CD4-positive, alpha-beta T cell treated with Interleukin-1 beta for 1 hour (primary cell): ENCODE data around the gene MYG1.
"Not testable (repeated sequence)": the region's sequence is repeated elsewhere in the genome, so short reads cannot be mapped to it uniquely, and the experiment has no call there.

Experiments used
- DNase-seq, 2 donors: peaks; one replicate each; pipeline ENCODE4 v3.0.0-alpha.2; 2020 to 2022

MYG1 gene

GRCh38 chr12:53328043-53328435 is 28.5 kb downstream of the MYG1 start:
- DNase-seq = no peak

- DNase-seq = no peak
Observed at GRCh38 chr12:53330671-53331070, 31.2 kb downstream of the MYG1 start.

GRCh38 chr12:53332339-53332738 is 32.8 kb downstream of the MYG1 start:
- DNase-seq = not testable (repeated sequence)

- no peak for DNase-seq
Observed at GRCh38 chr12:53332744-53333143, 33.2 kb downstream of the MYG1 start.

GRCh38 chr12:53333289-53333688 is 33.8 kb downstream of the MYG1 start:
- no peak for DNase-seq

- no peak for DNase-seq
Observed at GRCh38 chr12:53333845-53334244, 34.4 kb downstream of the MYG1 start.

- no peak for DNase-seq
Observed at GRCh38 chr12:53334822-53335221, 35.3 kb downstream of the MYG1 start.

- DNase-seq = peak in 1 of 2 donors; percentile 23
Observed at GRCh38 chr12:53336181-53336681, 36.7 kb downstream of the MYG1 start, which contains the start of gene SP7. TSS of gene SP7 (minus strand) at chr12:53336354. CDS start at chr12:53335646, 708 bp downstream.

- no peak for DNase-seq
Observed at GRCh38 chr12:53338017-53338416, 38.5 kb downstream of the MYG1 start.

- DNase-seq = no peak
Observed at GRCh38 chr12:53338916-53339315, 39.4 kb downstream of the MYG1 start.

- no peak for DNase-seq
Observed at GRCh38 chr12:53340398-53340797, 40.9 kb downstream of the MYG1 start.

- DNase-seq = no peak
Observed at GRCh38 chr12:53343449-53343848, 44.0 kb downstream of the MYG1 start.

GRCh38 chr12:53343969-53344368 is 44.5 kb downstream of the MYG1 start:
- DNase-seq = no peak

GRCh38 chr12:53344487-53344823 is 45.0 kb downstream of the MYG1 start:
- no peak for DNase-seq

- peak; percentile 73 to 75 for DNase-seq
Observed at GRCh38 chr12:53344824-53345485, 45.5 kb downstream of the MYG1 start.

GRCh38 chr12:53345486-53346188 is 46.1 kb downstream of the MYG1 start:
- DNase-seq = no peak

GRCh38 chr12:53346491-53346890 is 47.0 kb downstream of the MYG1 start:
- no peak for DNase-seq

- DNase-seq = no peak
Observed at GRCh38 chr12:53347905-53348304, 48.4 kb downstream of the MYG1 start.

GRCh38 chr12:53352331-53353256 is 53.1 kb downstream of the MYG1 start:
- peak; percentile 85 to 90 for DNase-seq

- DNase-seq = no peak
Observed at GRCh38 chr12:53353257-53353655, 53.8 kb downstream of the MYG1 start.

GRCh38 chr12:53355121-53355520 is 55.6 kb downstream of the MYG1 start:
- no peak for DNase-seq
